ENCODE data around the gene SLC25A18.

The SLC25A18 gene

GRCh38 chr22:17570851-17571631 lies 7.7 kb downstream of the SLC25A18 start:
- DNase-seq, result peak; percentile 35

GRCh38 chr22:17575151-17575550 lies 11.9 kb downstream of the SLC25A18 start:
- DNase-seq, result no peak

- no peak for DNase-seq
Observed at GRCh38 chr22:17575681-17576080, 12.4 kb downstream of the SLC25A18 start.

GRCh38 chr22:17576470-17576869 lies 13.2 kb downstream of the SLC25A18 start:
- peak; percentile 74 for DNase-seq

- peak; percentile 57 for DNase-seq
Observed at GRCh38 chr22:17578136-17578754, 14.9 kb downstream of the SLC25A18 start.

- DNase-seq, result no peak
Observed at GRCh38 chr22:17579535-17579981, 16.3 kb downstream of the SLC25A18 start.

GRCh38 chr22:17580441-17581031 lies 17.2 kb downstream of the SLC25A18 start:
- no peak for DNase-seq

GRCh38 chr22:17581056-17581455 lies 17.8 kb downstream of the SLC25A18 start:
- no peak for DNase-seq

GRCh38 chr22:17581631-17582030 lies 18.3 kb downstream of the SLC25A18 start:
- DNase-seq, result no peak

GRCh38 chr22:17583151-17583550 lies 19.9 kb downstream of the SLC25A18 start:
- no peak for DNase-seq

- no peak for DNase-seq
Observed at GRCh38 chr22:17586831-17587440, 23.6 kb downstream of the SLC25A18 start.

- no peak for DNase-seq
Observed at GRCh38 chr22:17587629-17588028, 24.3 kb downstream of the SLC25A18 start.

GRCh38 chr22:17588606-17589005 lies 25.3 kb downstream of the SLC25A18 start:
- DNase-seq, result no peak

GRCh38 chr22:17589810-17590375 lies 26.6 kb downstream of the SLC25A18 start:
- DNase-seq, result no peak

GRCh38 chr22:17590586-17590985 lies 27.3 kb downstream of the SLC25A18 start:
- DNase-seq, result no peak

GRCh38 chr22:17592201-17592600 lies 28.9 kb downstream of the SLC25A18 start:
- no peak for DNase-seq

GRCh38 chr22:17596226-17596625 lies 32.9 kb downstream of the SLC25A18 start:
- no peak for DNase-seq

GRCh38 chr22:17597217-17597616 lies 33.9 kb downstream of the SLC25A18 start:
- DNase-seq, result peak; percentile 32

- no peak for DNase-seq
Observed at GRCh38 chr22:17598318-17598717, 35.0 kb downstream of the SLC25A18 start.

- DNase-seq, result no peak
Observed at GRCh38 chr22:17601031-17601430, 37.7 kb downstream of the SLC25A18 start.

- DNase-seq, result no peak
Observed at GRCh38 chr22:17603668-17604067, 40.4 kb downstream of the SLC25A18 start.

GRCh38 chr22:17606496-17606895 lies 43.2 kb downstream of the SLC25A18 start:
- peak; percentile 24 for DNase-seq
